HG02610 (cell line): Measurements from ENCODE around the gene ABI2.
A peak's percentile ranks its signal among the peaks of the same experiment; 100 is the strongest.
"Not testable (repeated sequence)": the region's sequence is repeated elsewhere in the genome, so short reads cannot be mapped to it uniquely, and the experiment has no call there.

Experiments used
- ATAC-seq: cut with Tn5 transposase; IDR thresholded peaks from one replicate; pipeline ENCODE4 v1.9.1; 2021; ENCODE audit warnings: mild to moderate bottlenecking, moderate library complexity; ENCODE audit not compliant: unreplicated experiment

Gene ABI2

DNA sequence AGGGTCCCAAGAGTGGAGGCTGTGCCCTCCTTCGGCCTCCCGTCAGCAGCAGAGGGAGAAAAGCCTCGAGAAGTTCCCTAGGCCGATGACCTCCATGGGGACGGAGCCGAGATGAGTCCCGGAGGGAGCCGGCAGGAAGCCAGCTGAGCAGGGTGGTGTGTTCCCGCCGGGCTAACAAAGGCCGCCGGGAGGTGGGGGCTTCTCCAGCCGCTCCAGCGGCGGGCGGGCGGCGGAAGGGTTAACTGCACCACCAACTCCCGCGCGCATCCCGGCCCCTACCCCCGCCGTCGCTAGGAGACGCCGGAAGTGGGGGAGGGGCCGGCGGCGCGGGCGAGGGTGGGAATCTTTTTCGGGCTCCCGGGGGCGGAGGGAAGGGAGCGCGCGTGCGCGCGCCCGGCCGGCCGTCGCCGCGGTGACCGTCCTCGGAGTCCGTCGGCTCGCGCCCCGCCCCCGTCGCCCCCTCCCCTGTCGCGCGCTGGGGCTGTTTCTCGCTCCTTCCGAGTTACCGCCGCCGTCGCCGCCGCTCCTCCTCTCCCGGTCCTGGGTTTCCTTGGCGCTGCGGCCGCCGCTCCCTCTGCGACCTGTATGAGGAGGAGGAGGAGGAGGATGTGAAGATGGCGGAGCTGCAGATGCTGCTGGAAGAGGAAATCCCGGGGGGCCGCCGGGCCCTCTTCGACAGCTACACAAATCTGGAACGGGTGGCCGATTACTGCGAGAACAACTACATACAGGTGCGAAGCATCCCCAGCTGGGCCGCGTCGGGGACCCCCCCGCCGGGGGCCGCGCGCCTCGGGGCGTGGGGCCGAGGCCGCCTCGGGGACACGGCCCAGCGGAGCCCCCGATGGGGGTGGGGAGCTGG lies at the start of gene ABI2:
Gene ABI2, plus strand, starts transcription at position 494 of the 859 bp plus-strand sequence. Its CDS starts 121 bp downstream, at position 615.
- peak; percentile 61 for ATAC-seq

DNA sequence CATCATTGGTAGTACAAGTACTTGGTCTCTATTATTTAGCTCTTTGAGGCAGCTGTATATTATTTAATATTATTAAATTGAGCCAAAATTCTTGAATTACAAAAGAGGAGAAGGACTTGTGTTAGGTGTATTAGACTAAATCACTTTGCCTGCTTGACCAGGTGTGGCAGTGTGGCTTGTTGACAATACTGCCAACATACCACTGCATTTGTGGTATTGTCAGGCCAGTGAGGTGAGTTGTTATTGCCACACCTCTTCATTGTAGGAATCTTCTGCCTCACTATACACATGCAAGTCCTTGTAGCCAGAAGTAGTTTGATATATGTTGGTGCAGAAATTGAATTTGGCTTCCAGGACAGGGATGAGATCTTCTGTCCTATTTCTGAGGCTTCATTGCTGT lies 48.9 kb upstream of the ABI2 start:
- no peak for ATAC-seq

DNA sequence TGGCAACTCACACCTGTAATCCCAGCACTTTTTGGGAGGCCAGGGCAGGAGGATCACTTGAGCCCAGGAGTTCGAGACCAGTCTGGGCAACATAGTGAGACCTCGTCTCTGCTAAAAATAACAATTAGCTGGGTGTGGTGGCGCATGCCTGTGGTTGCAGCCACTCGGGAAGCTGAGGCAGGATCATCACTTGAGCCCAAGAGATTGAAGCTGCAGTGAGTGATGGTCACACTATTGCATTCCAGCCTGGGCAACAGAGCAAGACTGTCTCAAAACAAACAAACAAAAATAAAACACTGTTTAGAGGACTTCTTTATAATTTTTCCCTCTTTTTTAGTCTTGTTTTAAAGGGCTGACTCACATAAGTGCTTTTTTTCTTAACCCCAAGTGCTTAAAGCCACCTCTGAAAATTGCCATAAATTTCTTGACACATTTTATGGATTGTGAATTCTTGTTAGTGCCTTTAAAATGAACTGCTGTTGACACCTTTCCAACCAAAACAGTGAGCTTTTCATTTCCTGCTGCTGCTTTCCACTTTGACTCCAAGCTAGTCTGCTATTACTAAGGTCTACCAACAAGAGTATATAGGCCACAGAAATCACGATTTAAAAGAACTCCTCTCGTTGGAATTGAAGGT lies 47.6 kb upstream of the ABI2 start:
- ATAC-seq: no peak

DNA sequence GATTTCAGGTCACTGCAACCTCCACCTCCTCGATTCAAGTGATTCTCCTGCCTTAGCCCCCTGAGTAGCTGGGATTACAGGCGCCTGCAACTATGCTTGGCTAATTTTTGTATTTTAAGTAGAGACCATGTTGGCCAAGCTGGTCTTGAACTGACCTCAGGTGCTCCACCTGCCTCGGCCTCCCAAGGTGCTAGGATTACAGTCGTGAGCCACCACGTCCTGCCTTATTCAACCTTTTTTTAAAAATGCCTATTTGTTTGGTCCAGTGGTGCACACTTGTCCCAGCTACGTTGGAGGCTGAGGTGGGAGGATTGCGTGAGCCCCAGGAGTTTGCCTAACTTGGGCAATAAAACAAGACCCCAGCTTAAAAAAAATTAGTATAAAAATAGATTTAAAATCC lies 46.1 kb upstream of the ABI2 start:
- ATAC-seq: no peak

DNA sequence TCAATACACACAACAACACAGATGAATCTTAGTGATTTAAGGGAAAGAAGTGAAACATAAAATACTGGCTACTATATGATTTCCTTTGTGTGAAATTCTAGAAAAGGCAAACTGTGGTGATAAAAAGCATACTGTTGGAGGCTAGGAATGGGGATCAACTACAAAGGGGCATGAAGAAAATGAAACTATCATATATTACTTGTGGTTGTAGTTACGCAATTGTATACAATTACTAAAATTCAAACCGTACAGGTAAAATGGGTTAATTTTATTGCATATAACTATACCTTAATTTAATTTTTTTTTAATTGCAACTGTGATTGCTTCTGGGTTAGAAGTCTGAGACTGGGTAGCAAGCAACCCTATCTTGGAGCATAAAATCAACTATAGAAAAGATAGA lies 41.7 kb upstream of the ABI2 start:
- no peak for ATAC-seq

DNA sequence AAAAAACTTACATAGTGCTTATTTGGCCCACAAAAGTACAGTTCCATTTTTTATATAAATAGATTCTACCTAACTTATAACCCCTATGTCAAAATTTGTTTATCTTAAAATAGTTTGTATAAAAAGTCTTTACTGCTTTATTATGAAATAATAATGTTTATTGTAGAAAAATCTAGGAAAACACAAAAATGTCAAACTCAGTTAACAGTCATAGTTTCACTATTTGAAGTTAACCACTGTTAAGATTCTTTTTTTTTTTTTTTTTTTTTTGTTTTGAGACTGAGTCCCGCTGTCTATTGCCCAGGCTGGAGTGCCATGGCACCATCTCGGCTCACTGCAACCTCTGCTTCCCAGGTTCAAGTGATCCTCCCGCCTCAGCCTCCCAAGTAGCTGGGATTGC lies 26.5 kb upstream of the ABI2 start:
- no peak for ATAC-seq

DNA sequence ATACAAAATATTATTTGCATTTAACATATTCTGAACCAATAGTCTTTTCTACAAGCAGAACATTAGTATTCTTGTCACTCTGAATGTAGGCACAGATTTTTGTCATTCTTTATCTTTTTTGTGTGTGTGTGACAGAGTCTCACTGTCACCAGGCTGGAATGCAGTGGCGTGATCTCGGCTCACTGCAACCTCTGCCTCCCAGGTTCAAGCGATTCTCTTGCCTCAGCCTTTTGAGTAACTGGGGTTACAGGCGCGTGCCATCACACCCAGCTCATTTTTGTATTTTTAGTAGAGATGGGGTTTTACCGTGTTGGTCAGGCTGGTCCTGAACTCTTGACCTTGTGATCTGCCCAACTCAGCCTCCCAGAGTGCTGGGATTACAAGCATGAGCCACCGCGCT lies 25.6 kb upstream of the ABI2 start:
- not testable (repeated sequence) for ATAC-seq

DNA sequence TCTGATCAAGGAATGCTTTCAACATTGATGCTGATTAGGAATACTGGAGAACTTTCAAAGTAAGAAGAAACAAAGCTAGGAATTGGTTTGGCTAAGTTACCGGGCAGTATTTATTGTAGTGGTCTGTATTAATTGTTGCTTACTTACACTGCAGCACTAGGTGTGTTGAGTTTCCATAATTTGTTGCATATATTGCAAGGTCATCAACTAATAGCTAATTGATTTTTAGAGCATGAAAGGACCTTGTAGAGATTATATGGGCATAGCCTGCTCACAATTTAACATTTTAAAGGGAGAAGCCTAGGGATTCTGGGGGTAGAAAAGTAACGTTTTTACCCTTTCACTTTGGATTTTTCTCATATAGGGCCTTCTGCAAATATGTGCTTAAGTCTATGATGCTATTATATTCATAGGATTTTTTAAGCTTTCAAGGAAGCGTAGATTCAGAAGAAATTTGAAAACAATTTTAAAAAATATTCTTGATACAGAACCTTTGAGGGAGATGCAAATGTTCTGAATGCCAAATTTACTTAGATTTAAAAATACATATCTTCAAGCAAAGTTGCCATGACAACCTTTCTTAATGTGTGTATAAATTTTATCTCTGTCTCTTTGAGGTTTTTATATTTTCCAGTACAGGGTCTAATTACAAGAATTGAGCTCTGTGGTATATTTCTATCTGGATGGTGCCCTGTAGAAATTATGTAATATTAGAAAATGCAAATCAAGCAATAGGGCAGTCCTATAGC lies 17.3 kb upstream of the ABI2 start:
- no peak for ATAC-seq

DNA sequence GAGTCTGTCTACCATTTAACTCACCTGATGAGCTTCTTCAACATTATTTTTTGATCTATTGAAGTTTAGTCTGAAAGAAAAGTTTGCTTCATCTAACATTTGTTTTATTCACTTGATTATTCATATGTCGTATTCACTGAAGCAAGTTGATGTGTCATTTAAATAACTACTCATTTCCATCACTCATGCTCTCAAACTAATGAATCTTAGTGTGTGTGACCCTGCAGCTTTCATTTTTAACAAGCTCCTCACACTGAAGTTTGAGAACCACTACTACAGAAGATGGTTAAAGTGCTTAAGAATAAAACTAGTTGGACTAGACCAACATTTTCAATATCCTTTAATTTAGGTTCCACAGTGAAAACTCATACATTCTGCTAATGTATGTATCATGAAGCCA lies 1.8 kb upstream of the ABI2 start:
- no peak for ATAC-seq

DNA sequence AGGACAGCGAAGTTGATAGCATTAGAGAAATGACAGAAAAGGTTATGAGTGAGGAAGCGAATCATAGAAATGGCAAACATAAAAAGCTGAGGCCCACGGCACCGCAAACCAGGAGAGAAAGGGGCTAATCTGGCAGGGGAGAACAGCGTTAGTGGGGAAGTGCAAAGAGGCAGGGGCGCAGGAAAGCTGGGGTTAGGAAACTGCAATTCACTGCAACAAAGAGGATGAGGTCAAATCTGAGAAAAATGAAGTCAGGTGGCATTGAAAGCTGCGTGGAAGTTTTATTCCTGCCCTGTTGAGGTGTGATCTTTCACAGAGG lies 653 bp upstream of the ABI2 start:
- ATAC-seq: no peak

DNA sequence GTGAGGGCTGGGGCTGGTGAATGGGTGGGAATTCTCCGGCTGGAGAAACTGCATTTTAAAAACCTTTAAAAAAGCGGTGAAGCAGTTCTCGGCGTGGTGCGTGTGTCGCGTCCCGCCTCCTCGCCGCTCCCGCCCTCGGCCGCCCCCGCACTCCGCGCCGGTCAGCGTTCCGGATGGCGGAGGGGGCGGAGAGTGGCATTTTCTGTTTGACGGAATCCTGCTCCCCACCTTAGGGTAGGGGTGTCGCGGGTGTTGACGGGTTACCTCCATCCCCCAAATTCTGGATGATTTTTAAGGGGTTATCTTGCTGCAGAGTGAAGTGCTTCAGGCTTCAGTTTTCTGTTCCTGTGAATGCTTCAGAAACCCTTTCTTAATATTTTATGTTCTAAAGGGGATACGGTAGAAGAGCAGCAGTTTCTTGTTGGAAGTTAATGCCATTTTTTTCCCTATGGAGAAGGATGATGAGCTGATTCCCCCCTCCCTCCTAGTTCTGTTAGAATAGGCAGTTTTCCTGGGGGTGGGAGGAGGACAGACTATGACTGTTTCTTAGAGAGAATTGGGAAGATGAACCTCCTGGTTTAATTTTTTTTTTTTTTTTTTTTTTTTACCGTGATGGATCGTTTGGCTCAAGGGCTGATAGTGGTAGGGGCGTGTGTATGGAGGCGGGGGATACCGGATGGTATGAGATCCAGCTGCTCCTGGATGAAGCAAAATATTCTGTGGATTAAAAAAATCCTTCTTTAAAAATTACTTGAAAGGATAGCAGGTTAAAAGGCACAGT lies 756 bp downstream of the ABI2 start:
- ATAC-seq: peak; percentile 54

DNA sequence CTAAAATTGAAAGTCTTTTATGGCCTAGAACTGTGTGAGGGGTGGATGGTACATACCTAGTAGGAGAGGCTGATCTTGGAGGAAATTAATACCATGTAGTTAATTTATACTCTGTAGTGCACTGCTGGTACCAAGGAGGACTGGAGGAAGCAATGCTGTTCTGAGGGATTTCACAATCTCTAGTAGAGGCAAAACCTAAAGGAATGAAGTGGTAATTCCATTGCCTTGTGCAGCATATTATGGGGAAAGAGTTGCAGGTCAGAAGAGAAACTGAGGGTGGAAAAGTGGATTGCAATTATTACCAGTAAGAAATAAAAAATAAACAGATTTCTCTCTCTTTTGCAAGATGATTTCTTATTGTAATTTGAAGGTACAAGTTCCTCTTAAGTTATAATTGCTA lies 2.2 kb downstream of the ABI2 start:
- no peak for ATAC-seq

DNA sequence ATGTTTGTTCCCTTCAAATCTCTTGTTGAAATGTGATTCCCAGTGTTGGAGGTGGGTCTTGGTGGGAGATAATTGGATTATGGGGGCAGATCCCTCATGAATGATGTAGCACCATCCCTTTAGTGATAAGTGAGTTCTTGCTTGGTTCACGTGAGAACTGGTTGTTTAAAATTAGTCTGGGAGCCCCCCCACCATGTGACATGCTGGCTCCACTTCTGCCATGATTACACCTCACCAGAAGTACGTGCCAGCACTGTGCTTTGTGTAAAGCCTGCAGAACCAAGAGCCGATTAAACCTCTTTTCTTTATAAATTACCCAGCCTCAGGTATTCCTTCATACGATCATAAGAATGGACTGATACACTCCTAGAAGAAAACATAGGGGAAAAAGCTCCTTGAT lies 10.1 kb downstream of the ABI2 start:
- ATAC-seq: no peak

DNA sequence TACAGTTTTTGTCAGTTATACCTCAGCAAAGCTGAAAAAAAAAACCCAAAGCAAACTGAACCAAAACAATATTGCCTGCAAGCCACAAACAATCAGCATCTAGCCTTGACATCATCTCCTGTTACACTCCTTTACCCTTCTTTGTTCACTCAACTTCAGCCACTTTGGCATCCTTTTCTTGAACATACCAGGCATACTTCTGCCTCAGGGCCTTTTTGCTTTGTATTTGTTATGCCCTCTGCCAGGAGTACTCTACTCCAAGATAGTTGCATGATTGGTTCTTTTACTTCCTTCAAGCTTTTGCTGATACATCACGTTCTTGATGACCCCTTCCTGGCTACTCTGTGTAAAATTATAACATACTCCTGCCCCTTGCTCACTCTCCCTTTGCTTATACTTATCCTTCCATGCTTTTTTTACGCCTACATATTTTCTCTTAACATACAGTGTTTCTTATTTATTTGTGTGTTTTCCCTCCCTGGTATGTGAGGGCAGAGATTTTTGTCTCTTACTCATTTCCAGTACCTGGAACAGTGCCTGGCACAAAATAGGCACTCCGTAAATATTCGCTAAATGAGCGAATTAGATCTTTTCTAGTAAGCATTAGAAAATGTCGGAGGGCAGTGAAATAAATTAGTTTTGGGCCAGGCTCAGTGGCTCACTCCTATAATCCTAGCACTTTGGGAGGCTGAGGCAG lies 12.7 kb downstream of the ABI2 start:
- ATAC-seq: no peak

DNA sequence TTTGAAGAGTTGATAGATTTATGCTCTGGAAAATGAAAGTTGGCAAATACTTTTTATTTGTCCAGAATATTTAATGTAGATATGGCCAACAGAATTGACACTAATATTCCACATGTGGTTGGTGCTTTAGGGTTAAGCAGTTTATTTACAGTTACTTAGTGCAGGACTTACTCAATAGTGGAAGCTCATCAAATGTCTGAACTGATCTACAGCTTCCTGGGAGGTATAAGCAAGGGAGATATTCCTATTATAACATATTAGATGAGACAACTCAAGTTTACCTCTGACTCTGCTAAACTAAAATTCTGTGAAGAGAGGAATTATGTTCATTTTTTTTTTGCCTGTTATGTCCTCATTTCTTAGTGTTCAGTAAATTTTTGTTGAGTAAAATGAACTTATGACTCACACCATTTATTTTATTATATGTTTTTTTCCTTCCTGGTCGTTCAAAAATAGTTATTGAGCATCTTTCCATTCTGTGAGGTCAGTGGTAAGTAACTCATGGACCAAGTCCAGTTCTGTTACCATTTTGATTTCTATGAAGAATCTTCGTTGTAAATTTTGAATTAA lies 13.6 kb downstream of the ABI2 start:
- no peak for ATAC-seq

DNA sequence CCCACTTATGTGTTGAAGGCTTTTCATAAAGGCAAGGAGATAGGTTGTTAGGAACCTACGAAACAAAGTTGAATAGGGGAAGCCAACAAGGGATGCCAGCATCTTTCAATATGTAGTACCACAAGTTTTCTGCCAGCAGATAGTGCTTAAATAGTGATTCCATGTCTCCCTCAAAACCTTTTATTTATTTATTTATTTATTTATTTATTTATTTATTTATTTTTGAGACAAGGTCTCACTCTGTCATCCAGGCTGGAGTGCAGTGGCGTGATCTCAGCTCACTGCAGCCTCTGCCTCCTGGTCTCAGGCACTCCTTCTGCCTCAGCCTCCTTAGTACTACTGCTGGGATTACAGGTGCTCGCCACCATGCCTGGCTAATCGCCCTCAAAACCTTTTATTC lies 14.2 kb downstream of the ABI2 start:
- ATAC-seq: not testable (repeated sequence)

DNA sequence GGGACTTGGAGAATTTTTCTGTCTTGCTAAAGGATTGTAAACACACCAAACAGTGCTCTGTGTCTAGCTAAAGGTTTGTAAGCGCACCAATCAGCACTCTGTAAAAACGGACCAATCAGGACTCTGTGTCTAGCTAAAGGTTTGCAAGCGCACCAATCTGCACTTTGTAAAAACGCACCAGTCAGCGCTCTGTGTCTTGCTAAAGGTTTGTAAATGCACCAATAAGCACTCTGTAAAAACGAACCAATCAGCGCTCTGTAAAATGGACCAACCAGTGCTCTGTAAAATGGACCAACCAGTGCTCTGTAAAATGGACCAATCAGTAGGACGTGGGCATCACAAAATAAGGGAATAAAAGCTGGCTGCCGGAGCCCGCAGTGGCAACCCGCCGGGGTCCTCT lies 16.5 kb downstream of the ABI2 start:
- ATAC-seq: no peak

DNA sequence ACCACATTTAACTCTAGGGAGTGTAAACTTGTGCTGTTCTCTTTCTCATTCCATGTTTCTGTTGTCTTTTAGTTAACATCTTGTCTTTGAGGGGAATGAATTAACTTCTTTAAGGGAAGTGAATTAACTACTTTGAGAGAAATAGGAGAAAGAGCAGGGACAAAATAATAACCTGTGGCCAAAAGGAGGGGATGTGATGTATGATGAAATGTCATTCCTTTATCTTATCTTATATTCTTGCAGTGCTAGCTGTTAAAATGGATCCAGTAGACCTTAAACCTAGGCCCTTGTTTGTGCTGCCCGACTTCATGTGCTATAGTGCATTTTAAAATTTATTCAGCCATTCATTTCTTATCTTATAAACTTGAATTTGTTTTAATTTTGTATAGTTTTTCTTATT lies 18.4 kb downstream of the ABI2 start:
- no peak for ATAC-seq

DNA sequence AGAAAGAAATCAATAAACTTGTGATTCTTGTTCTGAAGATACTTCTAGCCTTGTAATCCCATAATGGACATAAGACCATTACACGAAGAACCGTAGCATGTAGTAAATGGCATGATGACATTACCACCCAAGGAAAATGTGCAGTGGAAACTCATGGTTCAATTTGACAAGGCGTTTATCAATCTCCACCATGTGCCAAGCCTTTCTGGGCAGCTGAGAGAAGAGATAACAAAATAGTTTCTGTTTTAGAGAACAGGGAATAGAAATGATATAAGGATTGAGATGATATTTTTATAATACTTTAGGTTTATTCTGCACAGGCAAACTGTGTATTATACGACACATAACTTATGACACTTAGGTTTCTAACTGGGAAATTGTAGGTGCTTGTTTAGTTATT lies 19.2 kb downstream of the ABI2 start:
- no peak for ATAC-seq

DNA sequence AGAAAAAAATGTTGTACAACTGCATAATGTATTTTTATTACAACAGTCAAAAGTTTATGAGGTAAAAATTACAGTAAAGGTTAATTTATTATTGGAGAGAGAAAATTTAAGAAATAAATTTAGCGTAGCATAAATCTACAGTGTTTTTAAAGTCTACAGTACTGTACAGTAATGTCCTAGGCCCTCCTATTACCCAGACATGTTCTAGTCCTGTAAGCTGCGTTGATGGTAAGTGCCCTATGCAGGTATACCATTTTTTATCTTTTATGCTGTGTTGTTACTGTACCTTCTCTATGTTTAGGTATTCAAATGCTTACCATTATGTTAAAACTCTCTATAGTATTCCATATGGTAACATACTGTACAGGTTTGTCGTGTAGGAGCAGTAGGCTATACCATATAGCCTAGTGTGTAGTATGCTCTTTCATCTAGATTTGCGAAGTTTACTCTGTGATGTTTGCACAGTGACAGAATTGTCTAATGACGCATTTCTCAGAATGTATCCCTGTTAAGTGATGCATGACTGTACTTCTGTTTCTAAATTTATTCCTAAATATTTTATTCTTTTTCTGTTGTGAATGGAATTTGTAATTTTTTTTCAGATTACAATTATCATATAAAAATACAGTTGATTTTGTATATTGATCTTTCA lies 24.5 kb downstream of the ABI2 start:
- no peak for ATAC-seq
